WERI-Rb-1 (cell line): ENCODE results near the gene RGS9.

ENCODE experiments used
- DNase-seq: peaks from one replicate; pipeline ENCODE4 v3.0.0-alpha.2; 2020
- H3K27ac ChIP-seq: fragments of 250-450 bp; sonication (Bioruptor Pico); 2 replicates; pipeline ENCODE4 v1.5.1; 2020; ENCODE audit warnings: mild to moderate bottlenecking, moderate library complexity
- H3K27me3 ChIP-seq: fragments of 250-450 bp; sonication (Bioruptor Pico); 2 replicates; pipeline ENCODE4 v1.5.1; 2021; ENCODE audit warnings: mild to moderate bottlenecking, low read depth, moderate library complexity; ENCODE audit not compliant: insufficient read depth, severe bottlenecking
- H3K36me3 ChIP-seq: fragments of 250-450 bp; sonication (Bioruptor Pico); 2 replicates; pipeline ENCODE4 v1.5.1; 2020; ENCODE audit warnings: mild to moderate bottlenecking, moderate library complexity
- H3K4me3 ChIP-seq: 2 replicates; pipeline ENCODE4 v1.5.1; 2011; ENCODE audit warnings: low read depth, mild to moderate bottlenecking, control low read depth, low read length
- H3K9me3 ChIP-seq: fragments of 250-450 bp; sonication (Bioruptor Pico); 2 replicates; pipeline ENCODE4 v1.5.1; 2021; ENCODE audit warnings: mild to moderate bottlenecking, moderate library complexity; ENCODE audit not compliant: severe bottlenecking
- TF ChIP-seq, protein P1 (sequence below): IDR thresholded peaks from 2 replicates; pipeline ENCODE4 v1.5.1; 2011; ENCODE audit warnings: low read depth, mild to moderate bottlenecking, control low read depth, inconsistent platforms, low read length

The RGS9 gene

DNA sequence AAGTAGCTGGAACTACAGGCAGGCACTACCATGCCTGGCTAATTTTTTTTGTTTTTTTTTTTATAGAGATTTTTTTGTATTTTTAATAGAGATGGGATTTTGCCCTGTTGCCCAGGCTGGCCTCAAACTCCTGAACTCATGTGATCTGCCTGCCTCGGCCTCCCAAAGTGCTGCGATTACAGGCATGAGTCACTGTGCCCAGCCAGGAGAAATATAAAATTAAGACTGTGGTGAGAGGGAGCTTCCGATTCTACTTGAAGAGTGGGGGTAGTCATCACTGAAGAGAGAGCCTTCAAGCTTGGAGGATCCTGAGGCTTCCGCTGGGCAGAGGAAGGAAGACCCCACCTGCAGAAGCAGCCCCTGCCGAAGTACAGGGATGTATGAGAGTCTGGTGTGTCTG is 34.4 kb upstream of the RGS9 start:
- Histone ChIP-seq H3K27me3 (no peaks in the 10 kb centered on the region), H3K27ac (no peak overlapping the region), H3K36me3 (no peaks in the 10 kb centered on the region), H3K4me3 (no peak overlapping the region), H3K9me3 (no peaks in the 10 kb centered on the region)
- TF ChIP-seq, protein P1, sequence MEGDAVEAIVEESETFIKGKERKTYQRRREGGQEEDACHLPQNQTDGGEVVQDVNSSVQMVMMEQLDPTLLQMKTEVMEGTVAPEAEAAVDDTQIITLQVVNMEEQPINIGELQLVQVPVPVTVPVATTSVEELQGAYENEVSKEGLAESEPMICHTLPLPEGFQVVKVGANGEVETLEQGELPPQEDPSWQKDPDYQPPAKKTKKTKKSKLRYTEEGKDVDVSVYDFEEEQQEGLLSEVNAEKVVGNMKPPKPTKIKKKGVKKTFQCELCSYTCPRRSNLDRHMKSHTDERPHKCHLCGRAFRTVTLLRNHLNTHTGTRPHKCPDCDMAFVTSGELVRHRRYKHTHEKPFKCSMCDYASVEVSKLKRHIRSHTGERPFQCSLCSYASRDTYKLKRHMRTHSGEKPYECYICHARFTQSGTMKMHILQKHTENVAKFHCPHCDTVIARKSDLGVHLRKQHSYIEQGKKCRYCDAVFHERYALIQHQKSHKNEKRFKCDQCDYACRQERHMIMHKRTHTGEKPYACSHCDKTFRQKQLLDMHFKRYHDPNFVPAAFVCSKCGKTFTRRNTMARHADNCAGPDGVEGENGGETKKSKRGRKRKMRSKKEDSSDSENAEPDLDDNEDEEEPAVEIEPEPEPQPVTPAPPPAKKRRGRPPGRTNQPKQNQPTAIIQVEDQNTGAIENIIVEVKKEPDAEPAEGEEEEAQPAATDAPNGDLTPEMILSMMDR: no peak
- no peak for DNase-seq

DNA sequence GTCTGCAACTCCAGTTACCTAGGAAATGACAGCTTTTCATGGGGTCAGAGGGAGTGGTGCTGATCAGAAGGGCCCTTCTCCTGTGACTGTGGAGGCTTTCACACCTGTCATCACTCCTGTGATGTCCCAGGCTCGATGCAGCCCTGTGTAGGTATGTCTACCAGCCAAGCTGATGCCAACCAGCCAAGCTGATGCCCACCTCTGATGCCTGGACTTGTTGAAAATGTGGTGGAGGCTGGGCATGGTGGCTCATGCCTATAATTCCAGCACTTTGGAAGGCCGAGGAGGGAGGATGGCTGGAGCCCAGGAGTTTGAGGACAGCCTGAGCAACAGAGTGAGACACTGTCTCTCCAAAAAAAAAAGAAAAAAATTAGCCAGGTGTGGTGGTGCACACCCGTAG is 33.7 kb upstream of the RGS9 start:
- TF ChIP-seq, protein P1: no peak
- Histone ChIP-seq H3K4me3 (no peak overlapping the region), H3K9me3 (no peaks in the 10 kb centered on the region), H3K27me3 (no peaks in the 10 kb centered on the region), H3K27ac (no peak overlapping the region), H3K36me3 (no peaks in the 10 kb centered on the region)
- DNase-seq: no peak

DNA sequence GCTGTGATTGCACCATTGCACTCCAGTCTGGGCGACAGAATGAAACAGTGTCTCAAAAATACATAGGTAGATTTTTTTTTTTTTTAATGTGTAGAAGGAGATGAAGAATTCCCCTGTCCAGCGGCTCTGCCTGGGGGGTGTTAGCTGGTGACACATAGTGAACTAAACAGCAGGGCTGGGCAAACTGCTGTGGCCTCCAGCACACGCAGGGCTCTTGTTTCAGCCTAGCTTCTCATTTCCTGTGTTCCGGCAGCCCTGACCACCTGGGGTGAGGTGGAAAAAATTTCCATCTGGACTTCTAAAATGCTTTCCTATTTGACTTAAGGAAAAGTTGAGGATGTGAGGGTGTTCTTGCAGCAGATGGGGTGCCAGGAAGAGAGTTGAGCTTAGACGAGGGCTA is 33.3 kb upstream of the RGS9 start:
- Histone ChIP-seq H3K27ac (no peak overlapping the region), H3K4me3 (no peak overlapping the region)
- TF ChIP-seq, protein P1: no peak

DNA sequence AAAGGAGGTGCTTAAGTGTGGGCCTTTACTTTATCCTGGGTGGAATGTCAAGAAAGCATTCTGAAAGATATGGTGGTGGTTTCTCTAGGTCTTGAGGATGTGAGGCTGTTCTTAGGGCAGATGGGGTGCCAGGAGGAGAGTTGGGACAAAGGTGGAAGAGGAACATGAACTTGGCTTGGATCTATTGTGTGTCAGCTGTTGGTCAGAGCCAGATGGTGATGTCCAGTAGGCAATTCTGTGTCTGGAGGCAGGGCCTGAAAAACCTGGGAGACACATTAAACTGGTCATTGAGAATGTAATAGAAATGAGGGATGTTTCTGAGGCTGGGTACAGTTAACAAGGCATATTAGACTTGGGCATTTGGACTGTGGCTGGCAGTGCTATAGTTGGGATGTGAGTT is 32.6 kb upstream of the RGS9 start:
- DNase-seq: no peak
- peaks cover 2% of the 10 kb centered on the region for H3K9me3 ChIP-seq
- no peak overlapping the region for H3K4me3 ChIP-seq
- no peaks in the 10 kb centered on the region for H3K36me3 ChIP-seq
- no peak overlapping the region for H3K27ac ChIP-seq
- TF ChIP-seq, protein P1: no peak
- no peaks in the 10 kb centered on the region for H3K27me3 ChIP-seq

More for the DNA sequence above, 33.3 kb upstream of the RGS9 start:
- Histone ChIP-seq H3K27me3 (no peaks in the 10 kb centered on the region), H3K36me3 (no peaks in the 10 kb centered on the region), H3K9me3 (no peaks in the 10 kb centered on the region)
- no peak for DNase-seq

DNA sequence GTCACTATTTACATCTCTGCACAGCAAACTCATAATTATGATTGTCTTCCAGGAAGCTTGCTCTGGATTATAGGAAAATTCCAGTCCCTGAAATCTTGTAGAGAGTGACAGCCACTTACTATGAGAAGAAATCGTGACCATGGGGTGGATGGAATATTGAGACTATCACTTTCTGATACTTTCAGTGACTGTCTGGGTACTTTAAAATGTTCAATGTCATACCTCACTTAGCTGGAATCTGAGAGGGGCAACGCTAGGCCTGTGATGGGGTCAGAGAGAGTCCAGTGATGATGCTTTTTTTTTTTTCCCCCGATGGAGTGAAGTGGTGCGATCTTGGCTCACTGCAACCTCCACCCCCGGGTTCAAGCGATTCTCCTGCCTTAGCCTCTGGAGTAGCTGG is 32.2 kb upstream of the RGS9 start:
- Histone ChIP-seq H3K27ac (no peak overlapping the region), H3K4me3 (no peak overlapping the region), H3K9me3 (peaks cover 2% of the 10 kb centered on the region), H3K27me3 (no peaks in the 10 kb centered on the region), H3K36me3 (no peaks in the 10 kb centered on the region)
- no peak for DNase-seq
- TF ChIP-seq, protein P1: no peak

DNA sequence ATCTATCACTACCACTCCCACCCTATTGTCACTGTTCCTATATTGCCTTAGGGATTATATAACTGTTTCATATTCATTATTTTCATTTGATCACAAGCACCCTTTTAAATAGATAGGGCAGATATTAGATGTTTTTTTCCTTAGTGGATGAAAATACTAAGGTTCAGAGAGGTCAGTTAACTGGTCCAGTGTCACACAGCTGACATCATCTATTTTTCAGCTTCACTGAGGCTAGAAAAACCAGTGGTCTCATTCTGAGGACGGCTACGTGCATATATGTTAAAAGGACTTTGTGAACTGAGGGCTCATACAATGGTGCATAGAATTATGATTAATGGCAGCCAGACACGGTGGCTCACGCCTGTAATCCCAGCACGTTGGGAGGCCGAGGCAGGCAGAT is 29.0 kb upstream of the RGS9 start:
- no peak for DNase-seq
- H3K27me3 ChIP-seq: no peaks in the 10 kb centered on the region
- H3K9me3 ChIP-seq: peaks cover 2% of the 10 kb centered on the region
- H3K27ac ChIP-seq: no peak overlapping the region
- H3K4me3 ChIP-seq: no peak overlapping the region
- TF ChIP-seq, protein P1: no peak
- H3K36me3 ChIP-seq: no peaks in the 10 kb centered on the region
